Myometrial cell (primary cell): ENCODE measurements around the gene CHRNA3. TPM values are rescaled to one million over a fixed set of nuclear protein-coding genes. Genes with fewer than 3 reads are reported as not detected.

Source experiments
- total RNA-seq: library from RNA; depleted of rRNA; stranded (reverse); fragments of >200 nt; gene quantifications from 2 replicates; pipeline ENCODE4 v1.2.3, GENCODE V29; 2015

The CHRNA3 gene
- total RNA-seq = not detected in 2 replicates

DNA sequence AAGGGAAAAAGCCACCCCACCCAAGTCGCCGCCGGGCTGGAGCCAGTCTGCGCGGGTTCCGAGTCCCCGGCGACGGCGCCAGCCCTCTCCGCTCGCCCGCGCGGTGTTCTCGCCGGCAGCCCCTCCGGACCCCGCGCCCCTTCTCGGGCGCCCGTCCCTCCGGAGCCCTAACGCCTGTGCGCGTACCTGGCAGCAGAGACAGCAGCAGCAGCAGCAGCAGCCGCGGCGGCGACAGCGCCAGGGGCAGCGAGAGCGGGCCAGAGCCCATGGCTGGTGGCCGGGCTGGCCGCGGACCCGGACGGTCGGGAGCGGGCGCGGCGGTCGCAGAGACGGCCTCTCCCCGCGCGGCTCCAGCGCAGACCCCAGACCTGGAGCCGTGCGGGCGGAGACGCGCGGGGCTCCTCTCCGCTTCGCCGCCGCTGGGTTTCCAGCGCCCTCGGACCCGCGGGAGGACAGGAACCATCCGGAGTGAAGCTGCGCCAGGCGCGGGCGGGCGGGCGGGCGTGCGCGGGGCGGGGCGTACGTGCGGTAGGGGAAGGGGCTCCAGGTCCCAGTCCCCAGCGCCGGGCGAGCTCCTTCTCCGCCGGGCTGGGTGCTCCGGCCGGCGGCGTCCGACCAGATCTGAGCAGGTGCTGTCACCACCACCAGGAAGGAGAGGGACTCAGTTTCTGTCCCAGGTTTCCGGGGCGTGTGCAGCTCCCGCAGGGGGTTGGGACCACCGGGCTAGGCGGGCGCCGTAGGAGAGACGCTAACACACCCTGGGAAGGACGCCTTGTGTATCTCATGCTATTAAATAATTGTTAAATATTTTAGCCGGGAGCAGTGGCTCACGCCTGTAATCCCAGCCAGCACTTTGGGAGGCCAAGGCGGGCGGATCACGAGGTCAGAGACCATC, at the start of gene CHRNA3:
CHRNA3 (minus strand) TSS at position 470 of the 895 bp plus-strand sequence; CDS start at position 268, 202 bp downstream.

DNA sequence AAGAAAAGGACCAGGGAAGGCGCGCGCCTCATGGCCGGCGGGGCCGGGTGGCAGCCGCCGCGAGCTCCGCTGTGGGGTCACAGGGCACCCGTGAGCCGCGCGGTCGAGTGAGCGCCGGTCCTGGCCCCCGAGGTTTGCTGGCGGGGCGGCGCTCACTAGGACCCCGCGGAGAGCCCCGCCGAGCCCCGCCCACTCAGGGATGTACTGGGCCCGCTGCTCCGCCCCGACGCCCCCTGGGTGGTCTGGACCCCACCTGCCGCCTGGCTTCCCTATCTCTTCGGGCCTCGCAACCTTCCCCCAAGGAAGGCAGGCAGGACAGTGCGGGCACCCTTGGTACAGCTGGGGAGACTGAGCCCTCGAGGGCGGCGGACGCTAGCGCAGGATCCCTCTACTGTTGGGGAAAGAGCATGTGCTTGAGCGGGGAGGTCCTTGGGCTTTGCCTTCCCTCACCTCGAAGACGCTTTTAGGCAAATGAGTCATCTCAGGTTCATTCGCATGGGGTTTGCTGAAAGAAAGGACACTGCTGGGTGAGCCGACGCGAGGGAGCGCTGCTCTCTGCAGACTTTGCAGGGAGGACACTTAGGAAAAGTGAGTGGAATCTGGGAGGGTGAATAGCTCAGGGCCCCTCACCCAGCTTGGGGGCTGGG, 20.4 kb upstream of the CHRNA3 start, which contains the start of gene CHRNB4:
CHRNB4 (minus strand) TSS at position 109 of the 647 bp plus-strand sequence; CDS start at position 32, 77 bp downstream.

DNA sequence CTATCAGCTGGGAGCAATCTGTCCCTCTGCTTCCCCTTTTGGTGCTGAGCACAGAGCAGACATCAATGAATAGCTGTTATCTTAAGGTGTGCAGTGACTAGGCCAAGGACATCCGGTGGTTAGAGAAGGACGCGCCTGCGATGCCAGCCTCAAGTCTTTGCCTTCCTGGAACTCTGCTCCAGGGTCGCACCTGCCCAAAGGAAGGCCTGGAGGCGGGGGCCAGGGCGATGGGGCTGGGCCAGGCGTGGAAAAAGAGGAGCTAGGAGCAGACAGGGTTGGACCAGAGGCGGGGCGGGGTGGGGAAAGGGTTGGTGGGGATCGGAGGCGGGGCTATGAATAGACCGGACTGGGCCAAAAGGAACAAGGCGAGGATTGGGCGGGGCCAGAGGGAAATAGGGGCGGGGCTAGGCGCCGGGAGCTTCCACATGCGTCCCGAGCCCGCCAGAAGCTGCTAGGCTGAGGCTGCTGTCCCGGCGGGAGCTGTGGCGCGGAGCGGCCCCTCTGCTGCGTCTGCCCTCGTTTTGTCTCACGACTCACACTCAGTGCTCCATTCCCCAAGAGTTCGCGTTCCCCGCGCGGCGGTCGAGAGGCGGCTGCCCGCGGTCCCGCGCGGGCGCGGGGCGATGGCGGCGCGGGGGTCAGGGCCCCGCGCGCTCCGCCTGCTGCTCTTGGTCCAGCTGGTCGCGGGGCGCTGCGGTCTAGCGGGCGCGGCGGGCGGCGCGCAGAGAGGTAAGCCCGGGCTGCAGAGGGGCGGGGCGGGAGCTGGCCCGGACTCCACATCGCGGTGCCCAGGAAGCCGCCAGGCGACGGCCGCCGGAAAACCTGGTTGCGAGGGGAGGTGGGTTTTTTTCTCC, 55.5 kb downstream of the CHRNA3 start, which contains the start of gene CHRNA5:
CHRNA5 (plus strand) TSS at position 424 of the 854 bp plus-strand sequence; CDS start at position 624, 200 bp downstream.

Other genes starting within 250 kb of the CHRNA3 start
- gene IREB2, start 182.8 kb downstream of the CHRNA3 start, total RNA-seq = 8.6 and 16.1 TPM in 2 replicates
- 1.2 and 2.7 TPM in 2 replicates for gene HYKK, start 113.4 kb downstream of the CHRNA3 start, total RNA-seq
- 283 and 346 TPM in 2 replicates for gene PSMA4, start 80.6 kb downstream of the CHRNA3 start, total RNA-seq
- 1.2 and 7.3 TPM in 2 replicates for gene CHRNA5, start 55.5 kb downstream of the CHRNA3 start, total RNA-seq
- not detected in 2 replicates for gene CHRNB4, start 20.2 kb upstream of the CHRNA3 start, total RNA-seq
- gene ADAMTS7, start 190.5 kb upstream of the CHRNA3 start, total RNA-seq = 3.2 and 6.2 TPM in 2 replicates